ENCODE results near the gene BAIAP3.

DNA sequence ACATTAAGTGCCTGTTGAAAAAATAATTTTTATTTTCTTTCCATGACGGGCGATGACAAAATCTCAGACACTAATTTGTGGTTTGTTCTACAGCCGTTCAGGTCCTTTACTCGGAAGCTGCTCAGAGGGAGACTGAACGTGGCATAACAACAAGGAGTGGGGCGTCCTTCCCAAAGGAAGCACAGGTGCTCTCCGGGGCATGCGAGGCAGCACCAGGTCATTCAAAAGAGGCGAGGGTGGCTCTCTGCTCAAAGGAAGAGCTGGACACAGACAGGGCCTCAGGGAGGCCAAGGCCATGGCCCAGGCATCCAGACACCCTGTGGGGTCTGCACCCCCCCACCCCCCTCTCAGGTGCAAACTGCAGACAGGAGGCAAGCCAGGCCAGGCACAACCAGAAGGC, 64.9 kb downstream of the BAIAP3 start:
- TF ChIP-seq, protein P1, sequence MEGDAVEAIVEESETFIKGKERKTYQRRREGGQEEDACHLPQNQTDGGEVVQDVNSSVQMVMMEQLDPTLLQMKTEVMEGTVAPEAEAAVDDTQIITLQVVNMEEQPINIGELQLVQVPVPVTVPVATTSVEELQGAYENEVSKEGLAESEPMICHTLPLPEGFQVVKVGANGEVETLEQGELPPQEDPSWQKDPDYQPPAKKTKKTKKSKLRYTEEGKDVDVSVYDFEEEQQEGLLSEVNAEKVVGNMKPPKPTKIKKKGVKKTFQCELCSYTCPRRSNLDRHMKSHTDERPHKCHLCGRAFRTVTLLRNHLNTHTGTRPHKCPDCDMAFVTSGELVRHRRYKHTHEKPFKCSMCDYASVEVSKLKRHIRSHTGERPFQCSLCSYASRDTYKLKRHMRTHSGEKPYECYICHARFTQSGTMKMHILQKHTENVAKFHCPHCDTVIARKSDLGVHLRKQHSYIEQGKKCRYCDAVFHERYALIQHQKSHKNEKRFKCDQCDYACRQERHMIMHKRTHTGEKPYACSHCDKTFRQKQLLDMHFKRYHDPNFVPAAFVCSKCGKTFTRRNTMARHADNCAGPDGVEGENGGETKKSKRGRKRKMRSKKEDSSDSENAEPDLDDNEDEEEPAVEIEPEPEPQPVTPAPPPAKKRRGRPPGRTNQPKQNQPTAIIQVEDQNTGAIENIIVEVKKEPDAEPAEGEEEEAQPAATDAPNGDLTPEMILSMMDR (IDR thresholded peaks at IDR 0.05), result no peak
- no peak for TF ChIP-seq POLR2A (IDR thresholded peaks at IDR 0.05)
